Hepatocyte (in vitro differentiated cells): ENCODE results near the gene PUSL1. TPM values are rescaled to one million over a fixed set of nuclear protein-coding genes. Genes with fewer than 3 reads are reported as not detected.

Experiments used
- DNase-seq: peaks from one replicate; pipeline ENCODE4 v3.0.0-alpha.2; 2016; ENCODE audit warnings: low spot score
- H2AFZ ChIP-seq: fragments of 200-600 bp; sonication (generic); 2 replicates; pipeline ENCODE4 v1.6.0; 2016; ENCODE audit warnings: antibody characterized with exemption, mild to moderate bottlenecking
- H3K27ac ChIP-seq: fragments of 200-600 bp; sonication (generic); 2 replicates; pipeline ENCODE4 v1.5.1; 2016; ENCODE audit warnings: mild to moderate bottlenecking
- H3K27me3 ChIP-seq: fragments of 200-600 bp; sonication (generic); 2 replicates; pipeline ENCODE4 v1.6.1; 2016
- H3K36me3 ChIP-seq: fragments of 200-600 bp; sonication (generic); replicated peaks from 2 replicates; pipeline ENCODE4 v1.5.1; 2016; ENCODE audit warnings: low read depth; ENCODE audit not compliant: insufficient read depth
- H3K4me1 ChIP-seq: fragments of 200-600 bp; sonication (generic); 2 replicates; pipeline ENCODE4 v1.5.1; 2016; ENCODE audit warnings: mild to moderate bottlenecking, moderate library complexity; ENCODE audit not compliant: insufficient read depth
- H3K4me2 ChIP-seq: fragments of 200-600 bp; sonication (generic); 2 replicates; pipeline ENCODE4 v1.6.0; 2016
- H3K4me3 ChIP-seq: fragments of 200-600 bp; sonication (generic); 2 replicates; pipeline ENCODE4 v1.5.1; 2016; ENCODE audit warnings: mild to moderate bottlenecking
- H3K79me2 ChIP-seq: fragments of 200-600 bp; sonication (generic); 2 replicates; pipeline ENCODE4 v1.6.0; 2017; ENCODE audit warnings: mild to moderate bottlenecking
- H3K9me2 ChIP-seq: fragments of 200-600 bp; sonication (generic); replicated peaks from 2 replicates; pipeline ENCODE4 v1.6.0; 2017; ENCODE audit warnings: mild to moderate bottlenecking; ENCODE audit not compliant: insufficient read depth
- H3K9me3 ChIP-seq: fragments of 200-600 bp; sonication (generic); 2 replicates; pipeline ENCODE4 v1.5.1; 2016; ENCODE audit warnings: low read depth, mild to moderate bottlenecking
- H4K20me1 ChIP-seq: fragments of 200-600 bp; sonication (generic); 2 replicates; pipeline ENCODE4 v1.6.0; 2016; ENCODE audit warnings: mild to moderate bottlenecking; ENCODE audit not compliant: insufficient read depth, poor library complexity, severe bottlenecking
- CTCF ChIP-seq: fragments of 200-600 bp; sonication (generic); IDR thresholded peaks from 2 replicates; pipeline ENCODE4 v1.5.1; 2016; ENCODE audit warnings: antibody characterized with exemption, mild to moderate bottlenecking; ENCODE audit not compliant: poor library complexity
- EZH2 ChIP-seq: fragments of 200-600 bp; sonication (generic); IDR thresholded peaks from 2 replicates; pipeline ENCODE4 v1.6.1; 2016; ENCODE audit warnings: antibody characterized with exemption, mild to moderate bottlenecking, borderline replicate concordance
- EZH2phosphoT487 ChIP-seq: fragments of 200-600 bp; sonication (generic); IDR thresholded peaks from one replicate; pipeline ENCODE4 v1.6.1; 2018; ENCODE audit warnings: antibody characterized with exemption, mild to moderate bottlenecking, low read depth, moderate library complexity; ENCODE audit not compliant: unreplicated experiment, severe bottlenecking
- WGBS: methylation state at CpG from one replicate; pipeline ENCODE4 v1.1.6; 2016; ENCODE audit warnings: low lambda C conversion rate; ENCODE audit errors: missing lambda C conversion rate; 5-methylcytosine and 5-hydroxymethylcytosine counted together
- polyA plus RNA-seq: library from polyadenylated mRNA; unstranded; fragments of >200 nt; fragmentation: Nextera tagmentation; extraction: Ambion mirVana; gene quantifications from 2 replicates; pipeline ENCODE4 v1.2.1, GENCODE V29; 2016
- total RNA-seq: library from RNA; depleted of rRNA; stranded (reverse); fragments of >200 nt; gene quantifications from 2 replicates; pipeline ENCODE4 v1.2.3, GENCODE V29; 2014

Gene PUSL1
- total and polyA plus RNA-seq, 2 experiments from 2014 or later: 27.7 to 37.2 TPM

- no peaks in the 10 kb centered on the region for H3K4me1 ChIP-seq
- WGBS: 96% methylated on average over 18 of the region's 18 CpGs
- H3K9me2 ChIP-seq: no peaks in the 10 kb centered on the region
- no peaks in the 10 kb centered on the region for H3K9me3 ChIP-seq
- H3K36me3 ChIP-seq: no peaks in the 10 kb centered on the region
- TF ChIP-seq EZH2 (no peak), CTCF (no peak), EZH2phosphoT487 (no peak)
- H3K27me3 ChIP-seq: no peaks in the 10 kb centered on the region
- H3K79me2 ChIP-seq: no peaks in the 10 kb centered on the region
- H3K27ac ChIP-seq: no peak overlapping the region
- DNase-seq: no peak
- no peak overlapping the region for H2AFZ ChIP-seq
- H3K4me3 ChIP-seq: no peak overlapping the region
- H3K4me2 ChIP-seq: no peak overlapping the region
- H4K20me1 ChIP-seq: no peaks in the 10 kb centered on the region
These were observed 15.5 kb upstream of the PUSL1 start for GRCh38 chr1:1292851-1293250.

GRCh38 chr1:1293263-1294249 is 14.8 kb upstream of the PUSL1 start:
- Histone ChIP-seq H3K4me1 (no peaks in the 10 kb centered on the region), H3K36me3 (no peaks in the 10 kb centered on the region), H2AFZ (no peak overlapping the region), H3K9me3 (no peaks in the 10 kb centered on the region), H3K79me2 (no peaks in the 10 kb centered on the region), H3K4me3 (no peak overlapping the region), H3K27ac (no peak overlapping the region), H4K20me1 (no peaks in the 10 kb centered on the region), H3K27me3 (no peaks in the 10 kb centered on the region), H3K9me2 (no peaks in the 10 kb centered on the region), H3K4me2 (no peak overlapping the region)
- 91% methylated on average over 24 of the region's 94 CpGs for WGBS
- no peak for DNase-seq
- no peak for TF ChIP-seq EZH2

GRCh38 chr1:1294250-1294890 is 14.0 kb upstream of the PUSL1 start:
- Histone ChIP-seq H3K4me2 (no peak overlapping the region), H3K27ac (no peak overlapping the region), H4K20me1 (peaks cover 1% of the 10 kb centered on the region), H2AFZ (no peak overlapping the region), H3K27me3 (no peaks in the 10 kb centered on the region), H3K4me3 (no peak overlapping the region), H3K79me2 (no peaks in the 10 kb centered on the region), H3K9me2 (no peaks in the 10 kb centered on the region), H3K9me3 (no peaks in the 10 kb centered on the region), H3K4me1 (no peaks in the 10 kb centered on the region), H3K36me3 (no peaks in the 10 kb centered on the region)
- no peak for TF ChIP-seq EZH2
- no peak for DNase-seq
- WGBS: 97% methylated on average over 48 of the region's 58 CpGs

GRCh38 chr1:1295154-1295923 is 13.1 kb upstream of the PUSL1 start:
- H3K4me1 ChIP-seq: no peaks in the 10 kb centered on the region
- no peak overlapping the region for H3K27ac ChIP-seq
- H3K9me3 ChIP-seq: no peaks in the 10 kb centered on the region
- no peaks in the 10 kb centered on the region for H3K36me3 ChIP-seq
- H4K20me1 ChIP-seq: peaks cover 6% of the 10 kb centered on the region
- no peak overlapping the region for H3K4me2 ChIP-seq
- DNase-seq: no peak
- no peak for TF ChIP-seq EZH2phosphoT487
- no peak for TF ChIP-seq CTCF
- TF ChIP-seq EZH2: no peak
- WGBS: 93% methylated on average over 32 of the region's 35 CpGs
- no peaks in the 10 kb centered on the region for H3K27me3 ChIP-seq
- H3K79me2 ChIP-seq: no peaks in the 10 kb centered on the region
- H3K9me2 ChIP-seq: no peaks in the 10 kb centered on the region
- no peak overlapping the region for H3K4me3 ChIP-seq
- no peak overlapping the region for H2AFZ ChIP-seq
